B cell (primary cell): ENCODE results near the gene RUFY4. TPM values are rescaled to one million over a fixed set of nuclear protein-coding genes. Genes with fewer than 3 reads are reported as not detected.

Experiments used
- ATAC-seq: fragments of 200-7000 bp; cut with Tn5 transposase; one replicate; pipeline ENCODE4 v1.10.0; 2021; ENCODE audit warnings: low read depth, mild to moderate bottlenecking, moderate number of reproducible peaks, moderate library complexity
- CTCF ChIA-PET: fragments of 350-600 bp; sonication (Branson Sonifier 250); formaldehyde crosslinking; loops from one replicate; lab custom pipeline; 2021; ENCODE audit warnings: antibody characterized with exemption, inconsistent platforms; lab: Charles Lee
- POLR2A ChIA-PET: fragments of 350-600 bp; sonication (Branson Sonifier 250); formaldehyde crosslinking; loops from one replicate; lab custom pipeline; 2021; ENCODE audit warnings: antibody characterized with exemption; lab: Charles Lee
- DNase-seq: peaks from one replicate; pipeline ENCODE4 v3.0.0; 2013
- H2AFZ ChIP-seq: 2 replicates; pipeline ENCODE4 v1.6.1; 2012; ENCODE audit warnings: mild to moderate bottlenecking, low read depth, low read length; ENCODE audit not compliant: insufficient read depth, poor library complexity, severe bottlenecking
- H3K27ac ChIP-seq, 2 donors: 1 replicate in 1 of 2; 2 replicates in 1 of 2; pipeline ENCODE4 v1.5.1; 2012 to 2013; ENCODE audit warnings: low read length in 2 of 2, mild to moderate bottlenecking in 2 of 2, moderate library complexity in 1 of 2
- H3K27me3 ChIP-seq, 4 experiments: fragments of 200-600 bp in 1 of 4; sonication (generic) in 1 of 4; replicated peaks in 1 of 4; 1 replicate in 2 of 4; 2 replicates in 2 of 4; pipeline versions ENCODE4 v1.6.1 to v1.7.0; 2013 to 2016; ENCODE audit warnings: low read length in 3 of 4, mild to moderate bottlenecking in 2 of 4, mixed read lengths in 1 of 4, moderate library complexity in 1 of 4; ENCODE audit not compliant: insufficient read depth in 4 of 4, control insufficient read depth in 3 of 4; ENCODE audit errors: control extremely low read depth in 1 of 4
- H3K36me3 ChIP-seq, 2 experiments: replicated peaks in 1 of 2; 1 replicate in 1 of 2; 2 replicates in 1 of 2; pipeline versions ENCODE4 v1.6.1 to v1.7.1; 2013; ENCODE audit warnings: low read length in 1 of 2; ENCODE audit not compliant: insufficient read depth in 2 of 2, control insufficient read depth in 1 of 2; ENCODE audit errors: control extremely low read depth in 1 of 2, extremely low read depth in 1 of 2
- H3K4me1 ChIP-seq, 2 donors: fragments of 200-600 bp in 1 of 2; sonication (generic) in 1 of 2; 1 replicate in 1 of 2; 2 replicates in 1 of 2; pipeline versions ENCODE4 v1.5.1 to v1.6.1; 2013 to 2017; ENCODE audit warnings: low read length in 2 of 2; ENCODE audit not compliant: control insufficient read depth in 2 of 2, insufficient read depth in 2 of 2
- H3K4me2 ChIP-seq: replicated peaks from 2 replicates; pipeline ENCODE3; 2012; ENCODE audit warnings: mild to moderate bottlenecking, low read depth, low read length; ENCODE audit not compliant: poor library complexity, severe bottlenecking
- H3K4me3 ChIP-seq, 5 experiments: fragments of 200-600 bp in 1 of 5; sonication (generic) in 1 of 5; 1 replicate in 3 of 5; 2 replicates in 2 of 5; pipeline versions ENCODE4 v1.5.1 to v1.7.0; 2011 to 2016; ENCODE audit warnings: low read length in 4 of 5, mild to moderate bottlenecking in 4 of 5, low read depth in 2 of 5, control low read depth in 1 of 5, moderate library complexity in 1 of 5; ENCODE audit not compliant: insufficient read depth in 1 of 5; ENCODE audit errors: control extremely low read depth in 1 of 5, extremely low read depth in 1 of 5
- H3K79me2 ChIP-seq: fragments of 200-600 bp; sonication (generic); one replicate; pipeline ENCODE4 v1.6.0; 2016; ENCODE audit warnings: low read length; ENCODE audit not compliant: control insufficient read depth, insufficient read depth
- H3K9ac ChIP-seq: fragments of 200-600 bp; sonication (generic); 2 replicates; pipeline ENCODE4 v1.6.1; 2017; ENCODE audit warnings: mild to moderate bottlenecking, low read length, moderate library complexity
- H3K9me3 ChIP-seq, 3 donors: one replicate each; pipeline versions ENCODE4 v1.6.1 to v1.7.1; 2013; ENCODE audit warnings: low read length in 2 of 3; ENCODE audit not compliant: control insufficient read depth in 2 of 3, insufficient read depth in 1 of 3; ENCODE audit errors: control extremely low read depth in 1 of 3
- H4K20me1 ChIP-seq: 2 replicates; pipeline ENCODE4 v1.6.0; 2012; ENCODE audit warnings: mild to moderate bottlenecking, low read length; ENCODE audit not compliant: insufficient read depth, control insufficient read depth, poor library complexity, severe bottlenecking
- H3K27ac Mint-ChIP-seq: one replicate; pipeline ENCODE4 v1.8.0; 2021; ENCODE audit warnings: mixed read lengths
- H3K27me3 Mint-ChIP-seq: one replicate; pipeline ENCODE4 v1.8.0; 2021; ENCODE audit warnings: mixed read lengths
- H3K4me1 Mint-ChIP-seq: one replicate; pipeline ENCODE4 v1.8.0; 2021; ENCODE audit warnings: mixed read lengths
- H3K4me3 Mint-ChIP-seq: one replicate; pipeline ENCODE4 v1.8.0; 2021; ENCODE audit warnings: mixed read lengths
- H3K9me3 Mint-ChIP-seq: one replicate; pipeline ENCODE4 v1.8.0; 2022; ENCODE audit warnings: mixed read lengths; ENCODE audit not compliant: insufficient read depth
- EZH2 ChIP-seq: IDR thresholded peaks from 2 replicates; pipeline ENCODE4 v1.6.1; 2012; ENCODE audit warnings: borderline replicate concordance, low read depth, mild to moderate bottlenecking, moderate library complexity, low read length; ENCODE audit not compliant: insufficient read depth, poor library complexity, severe bottlenecking
- WGBS: methylation state at CpG from one replicate; pipeline ENCODE4 v1.1.5; 2013; ENCODE audit warnings: missing lambda C conversion rate; ENCODE audit not compliant: insufficient coverage; 5-methylcytosine and 5-hydroxymethylcytosine counted together
- intact Hi-C: fragments of 100-400 bp; cut with micrococcal nuclease; formaldehyde crosslinking; loops from one replicate; pipeline ENCODE4 v1.10.0; 2022
- polyA plus RNA-seq: library from polyadenylated mRNA; depleted of rRNA; stranded (reverse); fragments of >200 nt; gene quantifications from 2 replicates; pipeline ENCODE4 v1.2.3, GENCODE V29; 2012
- total RNA-seq, 2 donors: library from RNA; stranded (reverse); fragments of 120-200 nt in 1 of 2; gene quantifications; 1 replicate in 1 of 2; 2 replicates in 1 of 2; pipeline versions ENCODE4 v1.2.3 to v1.2.4, GENCODE V29; 2013 to 2022
- TF ChIP-seq, protein P1 (sequence below): fragments of 200-600 bp; IDR thresholded peaks from one replicate; pipeline ENCODE4 v1.8.0; 2022; ENCODE audit warnings: antibody characterized with exemption, mild to moderate bottlenecking

Gene RUFY4
- total and polyA plus RNA-seq, 2 donors (not counting 1 experiment from before 2014, with no cell fraction given) = 0.34 TPM; not detected in 1

- H3K9me3 ChIP-seq = peaks cover 0 to 3% (median 0%) of the 10 kb centered on the region in 3 donors
- no peak overlapping the region for H3K4me2 ChIP-seq
- no CpG with 5 or more reads among the region's 2 CpGs for WGBS
- H4K20me1 ChIP-seq = no peaks in the 10 kb centered on the region
- intact Hi-C loops = no loop called here
- Mint-ChIP-seq H3K4me1 (peaks cover 1% of the 10 kb centered on the region), H3K9me3 (no peaks in the 10 kb centered on the region), H3K27ac (no peak overlapping the region), H3K4me3 (no peak overlapping the region), H3K27me3 (peaks cover 4% of the 10 kb centered on the region)
- no peaks in the 10 kb centered on the region for H3K79me2 ChIP-seq
- no peaks in the 10 kb centered on the region for H3K27me3 ChIP-seq
- no peak overlapping the region for H3K9ac ChIP-seq
- H3K27ac ChIP-seq = no peak overlapping the region
- TF ChIP-seq, protein P1, sequence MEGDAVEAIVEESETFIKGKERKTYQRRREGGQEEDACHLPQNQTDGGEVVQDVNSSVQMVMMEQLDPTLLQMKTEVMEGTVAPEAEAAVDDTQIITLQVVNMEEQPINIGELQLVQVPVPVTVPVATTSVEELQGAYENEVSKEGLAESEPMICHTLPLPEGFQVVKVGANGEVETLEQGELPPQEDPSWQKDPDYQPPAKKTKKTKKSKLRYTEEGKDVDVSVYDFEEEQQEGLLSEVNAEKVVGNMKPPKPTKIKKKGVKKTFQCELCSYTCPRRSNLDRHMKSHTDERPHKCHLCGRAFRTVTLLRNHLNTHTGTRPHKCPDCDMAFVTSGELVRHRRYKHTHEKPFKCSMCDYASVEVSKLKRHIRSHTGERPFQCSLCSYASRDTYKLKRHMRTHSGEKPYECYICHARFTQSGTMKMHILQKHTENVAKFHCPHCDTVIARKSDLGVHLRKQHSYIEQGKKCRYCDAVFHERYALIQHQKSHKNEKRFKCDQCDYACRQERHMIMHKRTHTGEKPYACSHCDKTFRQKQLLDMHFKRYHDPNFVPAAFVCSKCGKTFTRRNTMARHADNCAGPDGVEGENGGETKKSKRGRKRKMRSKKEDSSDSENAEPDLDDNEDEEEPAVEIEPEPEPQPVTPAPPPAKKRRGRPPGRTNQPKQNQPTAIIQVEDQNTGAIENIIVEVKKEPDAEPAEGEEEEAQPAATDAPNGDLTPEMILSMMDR = no peak
- TF ChIP-seq EZH2 = no peak
- POLR2A ChIA-PET = no interaction called here
- no peaks in the 10 kb centered on the region for H3K36me3 ChIP-seq
- CTCF ChIA-PET = no interaction called here
- H3K4me3 ChIP-seq = no peak overlapping the region
- H3K4me1 ChIP-seq = peaks cover 0 to 5% of the 10 kb centered on the region in 2 donors
- ATAC-seq (no peak), DNase-seq (no peak)
- no peak overlapping the region for H2AFZ ChIP-seq
Observed at GRCh38 chr2:218024871-218025270, 44.2 kb upstream of the RUFY4 start.

- TF ChIP-seq EZH2 = no peak
- TF ChIP-seq, protein P1 = no peak
- Histone ChIP-seq H3K4me2 (no peak overlapping the region), H3K79me2 (no peaks in the 10 kb centered on the region), H3K27me3 (no peaks in the 10 kb centered on the region), H3K36me3 (no peaks in the 10 kb centered on the region), H3K9me3 (no peaks in the 10 kb centered on the region), H3K9ac (no peak overlapping the region), H4K20me1 (no peaks in the 10 kb centered on the region), H3K4me3 (no peak overlapping the region), H2AFZ (no peak overlapping the region), H3K27ac (no peak overlapping the region), H3K4me1 (no peaks in the 10 kb centered on the region)
- ATAC-seq (no peak), DNase-seq (no peak)
- H3K9me3 Mint-ChIP-seq = no peaks in the 10 kb centered on the region
- intact Hi-C loops = no loop called here
- H3K4me3 Mint-ChIP-seq = no peak overlapping the region
- ChIA-PET CTCF (no interaction called here), POLR2A (no interaction called here)
- WGBS = 83% methylated on average over 2 of the region's 7 CpGs
- no peaks in the 10 kb centered on the region for H3K4me1 Mint-ChIP-seq
- no peak overlapping the region for H3K27ac Mint-ChIP-seq
- H3K27me3 Mint-ChIP-seq = no peaks in the 10 kb centered on the region
Observed at GRCh38 chr2:218026244-218026643, 42.8 kb upstream of the RUFY4 start.
